Measurements from ENCODE around the gene SECTM1. TPM values are rescaled to one million over a fixed set of nuclear protein-coding genes. Genes with fewer than 3 reads are reported as not detected.

The SECTM1 gene
- total RNA-seq, 6 experiments from 2014 or later: 1.7 to 3.9 (median 2.8) TPM

GRCh38 chr17:82302568-82302963 is 31.0 kb downstream of the SECTM1 start:
- peaks cover 3% of the 10 kb centered on the region; the same call in 1 of the 2 replicates for H3K27me3 Mint-ChIP-seq (ENCODE audit: insufficient read depth)
- no peak overlapping the region for H3K27ac Mint-ChIP-seq
- H3K4me3 Mint-ChIP-seq: no peak overlapping the region
- H3K9me3 Mint-ChIP-seq: no peaks in the 10 kb centered on the region
- peaks cover 16% of the 10 kb centered on the region for H3K4me1 Mint-ChIP-seq (ENCODE audit: low read depth)
- no peak for DNase-seq
- H3K36me3 Mint-ChIP-seq (ENCODE audit: low read depth): no peaks in the 10 kb centered on the region
- TF ChIP-seq, protein P1, sequence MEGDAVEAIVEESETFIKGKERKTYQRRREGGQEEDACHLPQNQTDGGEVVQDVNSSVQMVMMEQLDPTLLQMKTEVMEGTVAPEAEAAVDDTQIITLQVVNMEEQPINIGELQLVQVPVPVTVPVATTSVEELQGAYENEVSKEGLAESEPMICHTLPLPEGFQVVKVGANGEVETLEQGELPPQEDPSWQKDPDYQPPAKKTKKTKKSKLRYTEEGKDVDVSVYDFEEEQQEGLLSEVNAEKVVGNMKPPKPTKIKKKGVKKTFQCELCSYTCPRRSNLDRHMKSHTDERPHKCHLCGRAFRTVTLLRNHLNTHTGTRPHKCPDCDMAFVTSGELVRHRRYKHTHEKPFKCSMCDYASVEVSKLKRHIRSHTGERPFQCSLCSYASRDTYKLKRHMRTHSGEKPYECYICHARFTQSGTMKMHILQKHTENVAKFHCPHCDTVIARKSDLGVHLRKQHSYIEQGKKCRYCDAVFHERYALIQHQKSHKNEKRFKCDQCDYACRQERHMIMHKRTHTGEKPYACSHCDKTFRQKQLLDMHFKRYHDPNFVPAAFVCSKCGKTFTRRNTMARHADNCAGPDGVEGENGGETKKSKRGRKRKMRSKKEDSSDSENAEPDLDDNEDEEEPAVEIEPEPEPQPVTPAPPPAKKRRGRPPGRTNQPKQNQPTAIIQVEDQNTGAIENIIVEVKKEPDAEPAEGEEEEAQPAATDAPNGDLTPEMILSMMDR (IDR thresholded peaks at IDR 0.05): no peak

- TF ChIP-seq, protein P1 (IDR thresholded peaks at IDR 0.05): no peak
- Mint-ChIP-seq H3K36me3 (ENCODE audit: low read depth) (no peaks in the 10 kb centered on the region), H3K9me3 (no peaks in the 10 kb centered on the region), H3K27ac (no peak overlapping the region), H3K4me1 (ENCODE audit: low read depth) (peaks cover 21% of the 10 kb centered on the region), H3K4me3 (no peak overlapping the region), H3K27me3 (ENCODE audit: insufficient read depth) (peaks cover 3% of the 10 kb centered on the region)
- no peak for DNase-seq
Observed at GRCh38 chr17:82301916-82302567, 31.5 kb downstream of the SECTM1 start.

- Mint-ChIP-seq H3K27me3 (ENCODE audit: insufficient read depth) (peaks cover 3% of the 10 kb centered on the region), H3K27ac (no peak overlapping the region), H3K9me3 (no peaks in the 10 kb centered on the region)
Observed at GRCh38 chr17:82301300-82301915, 32.2 kb downstream of the SECTM1 start.

DNA sequence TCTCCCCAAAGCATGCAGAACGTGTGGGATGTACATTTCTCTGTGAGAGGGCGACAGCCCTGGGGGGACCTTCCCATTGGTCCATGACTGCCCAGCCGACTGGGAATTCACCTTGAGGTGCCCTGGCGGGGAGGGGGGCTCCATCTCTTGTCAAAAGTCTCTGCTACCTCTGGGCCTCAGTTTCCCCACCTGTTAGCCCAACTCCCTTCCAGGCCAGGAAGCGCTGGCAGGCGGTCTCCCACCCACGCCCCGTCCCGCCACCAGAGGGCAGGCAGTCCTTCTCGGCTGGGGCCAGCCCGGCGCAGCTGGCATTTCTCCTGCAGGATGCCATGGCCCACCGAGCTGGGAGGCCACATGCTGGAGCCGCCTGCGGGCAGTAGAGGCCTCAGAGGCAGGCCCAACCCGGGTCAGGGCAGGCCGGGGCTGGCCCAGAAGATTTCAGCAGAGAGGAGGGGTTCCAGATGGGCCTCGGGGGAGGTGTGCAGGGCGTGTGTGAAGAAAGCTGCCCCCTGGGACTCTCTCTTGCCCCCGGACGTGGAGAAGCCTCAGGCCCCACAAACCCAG is 32.8 kb downstream of the SECTM1 start:
- no peaks in the 10 kb centered on the region for H3K36me3 Mint-ChIP-seq (ENCODE audit: low read depth)
- H3K27ac Mint-ChIP-seq: no peak overlapping the region
- peaks cover 3% of the 10 kb centered on the region for H3K27me3 Mint-ChIP-seq (ENCODE audit: insufficient read depth)
- TF ChIP-seq, protein P1 (IDR thresholded peaks at IDR 0.05): peak; percentile 91
- no peaks in the 10 kb centered on the region for H3K9me3 Mint-ChIP-seq
- DNase-seq: peak; percentile 58
- peaks cover 29% of the 10 kb centered on the region for H3K4me1 Mint-ChIP-seq (ENCODE audit: low read depth)
- no peak overlapping the region for H3K4me3 Mint-ChIP-seq

More at GRCh38 chr17:82301300-82301915, 32.2 kb downstream of the SECTM1 start:
- Mint-ChIP-seq H3K36me3 (ENCODE audit: low read depth) (no peaks in the 10 kb centered on the region), H3K4me3 (no peak overlapping the region), H3K4me1 (ENCODE audit: low read depth) (peaks cover 28% of the 10 kb centered on the region)
- no peak for DNase-seq
- TF ChIP-seq, protein P1 (IDR thresholded peaks at IDR 0.05): no peak

DNA sequence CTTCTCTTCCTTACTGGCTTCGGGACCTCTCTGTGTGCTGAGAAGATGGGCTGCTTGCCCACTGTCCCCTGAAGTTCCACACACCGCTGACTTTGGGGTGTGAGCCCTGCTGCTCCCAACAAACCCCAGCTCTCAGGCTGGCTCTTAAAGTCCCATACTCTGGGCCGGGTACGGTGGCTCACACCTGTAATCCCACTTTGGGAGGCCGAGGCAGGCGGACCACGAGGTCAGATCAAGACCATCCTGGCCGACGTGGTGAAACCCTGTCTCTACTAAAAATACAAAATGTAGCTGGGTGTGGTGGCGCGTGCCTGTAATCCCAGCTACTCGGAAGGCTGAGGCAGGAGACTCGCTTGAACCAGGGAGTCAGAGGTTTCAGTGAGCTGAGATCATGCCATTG is 33.3 kb downstream of the SECTM1 start:
- Mint-ChIP-seq H3K27ac (no peak overlapping the region), H3K9me3 (no peaks in the 10 kb centered on the region), H3K36me3 (ENCODE audit: low read depth) (no peaks in the 10 kb centered on the region)

More for the DNA sequence above, 33.3 kb downstream of the SECTM1 start:
- Mint-ChIP-seq H3K27me3 (ENCODE audit: insufficient read depth) (peaks cover 3% of the 10 kb centered on the region), H3K4me3 (no peak overlapping the region), H3K4me1 (ENCODE audit: low read depth) (peaks cover 34% of the 10 kb centered on the region)
- no peak for DNase-seq
- TF ChIP-seq, protein P1 (IDR thresholded peaks at IDR 0.05): no peak
